Ovary (tissue), 3 donors: Measurements from ENCODE around the gene ZBTB45.

Experiments
- CTCF ChIP-seq, 3 donors: fragments of 450-650 bp in 2 of 3; fragments of 200-600 bp in 1 of 3; IDR thresholded peaks; one replicate each; pipeline versions ENCODE4 v1.5.1 to v1.8.0; 2016 to 2022; ENCODE audit warnings: antibody characterized with exemption in 3 of 3, mild to moderate bottlenecking in 1 of 3
- EP300 ChIP-seq: sonication (generic); formaldehyde crosslinking; IDR thresholded peaks from one replicate; pipeline ENCODE4 v1.6.1; 2017; ENCODE audit warnings: antibody characterized with exemption
- POLR2A ChIP-seq: fragments of 450-650 bp; IDR thresholded peaks from one replicate; pipeline ENCODE4 v1.6.1; 2017; ENCODE audit warnings: antibody characterized with exemption, mild to moderate bottlenecking, moderate library complexity
- donor health status: DM: no; HTN: no; CAD: no.

- no peak for TF ChIP-seq CTCF (IDR thresholded peaks at IDR 0.05)
- TF ChIP-seq POLR2A: no peak
- TF ChIP-seq EP300: no peak
Observed at GRCh38 chr19:58551577-58552471, 32.2 kb upstream of the ZBTB45 start.
